ENCODE data around the gene YY1.
"Not testable (repeated sequence)": the region's sequence is repeated elsewhere in the genome, so short reads cannot be mapped to it uniquely, and the experiment has no call there.

YY1 gene

DNA sequence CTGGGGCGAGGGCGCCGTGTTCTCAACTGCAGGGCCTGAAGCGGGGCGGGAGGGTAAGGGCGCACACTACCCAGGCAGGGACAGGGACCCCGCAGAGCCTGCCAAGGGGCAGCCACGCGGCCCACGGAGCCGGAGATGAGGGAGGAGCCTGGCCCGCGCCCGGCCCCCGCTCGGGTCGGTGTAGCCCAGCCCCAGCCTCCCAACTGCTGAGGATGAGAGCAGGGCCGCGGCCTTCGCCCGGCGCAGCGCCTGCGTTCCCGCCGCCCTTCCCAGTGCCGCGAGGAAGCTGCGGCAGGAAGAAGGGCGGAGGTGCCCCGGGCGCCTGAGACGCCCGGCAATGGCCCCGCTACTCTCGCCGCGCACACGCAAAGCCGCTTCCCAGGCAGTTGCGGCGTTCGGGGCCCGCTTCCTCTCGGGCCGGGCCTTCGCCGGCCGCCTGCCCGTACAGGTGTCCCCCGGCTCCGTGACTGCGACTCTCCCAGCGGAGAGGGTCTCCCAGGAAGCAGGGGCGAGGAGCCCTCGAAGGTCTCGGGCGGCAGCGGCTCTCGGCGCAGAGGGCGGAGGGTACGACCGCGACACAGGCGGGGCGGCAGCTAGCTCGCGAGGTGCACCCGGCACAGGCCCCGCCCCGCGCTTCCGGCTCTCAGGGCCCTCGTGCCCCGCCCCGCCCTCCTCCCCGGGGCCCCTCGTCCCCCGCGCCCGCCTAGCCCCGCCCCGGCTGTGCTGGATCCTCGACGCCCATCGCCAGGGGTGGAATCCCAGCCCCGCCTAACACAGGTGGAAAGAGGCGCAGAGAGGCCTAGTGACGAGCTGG, 24.8 kb upstream of the YY1 start:
- peak; percentile 68 for DNase-seq (ENCODE audit: low read depth)

DNA sequence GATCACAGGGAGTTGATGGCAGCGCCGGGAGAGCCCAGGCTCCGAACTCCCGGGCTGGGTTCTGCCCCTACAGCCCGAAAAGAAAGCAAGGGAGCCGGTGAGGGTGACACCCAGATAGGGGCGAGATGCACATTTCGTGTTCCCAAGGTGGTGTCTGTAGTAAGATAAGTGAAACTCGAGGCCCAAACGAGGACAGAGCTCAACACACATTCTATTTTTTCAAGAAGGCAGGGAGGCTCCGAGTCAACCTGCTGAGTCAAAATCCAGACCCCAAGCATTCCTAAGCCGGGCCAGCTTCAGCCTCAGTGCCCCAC, 24.2 kb upstream of the YY1 start:
- DNase-seq (ENCODE audit: low read depth): no peak

DNA sequence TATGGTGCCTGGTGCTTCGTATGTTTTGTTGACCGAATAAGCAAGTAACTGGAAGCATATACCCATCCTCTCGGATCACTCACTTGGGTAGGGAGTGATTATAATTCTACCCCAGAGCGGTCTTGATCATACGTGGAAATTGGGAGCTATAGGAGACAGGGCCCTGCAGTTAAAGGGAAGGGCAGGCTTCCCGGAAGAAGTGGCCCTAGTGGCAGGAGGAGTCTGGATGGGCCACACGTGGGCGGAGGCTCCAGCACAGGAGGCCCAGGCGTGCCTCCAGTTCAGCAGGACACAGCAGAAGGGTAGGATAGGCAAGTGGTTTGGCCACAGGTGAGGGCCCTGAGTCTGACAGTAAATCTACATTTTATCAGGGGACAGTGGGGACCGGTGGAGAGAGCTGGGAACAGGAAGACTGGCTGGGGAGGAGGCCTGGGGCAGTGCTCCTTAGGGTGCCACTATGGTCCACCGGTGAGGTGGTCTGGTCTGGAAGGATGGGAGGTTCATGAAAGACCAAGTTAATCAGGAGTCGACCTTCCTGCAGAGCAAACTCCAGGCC, 23.5 kb upstream of the YY1 start:
- no peak for DNase-seq (ENCODE audit: low read depth)

DNA sequence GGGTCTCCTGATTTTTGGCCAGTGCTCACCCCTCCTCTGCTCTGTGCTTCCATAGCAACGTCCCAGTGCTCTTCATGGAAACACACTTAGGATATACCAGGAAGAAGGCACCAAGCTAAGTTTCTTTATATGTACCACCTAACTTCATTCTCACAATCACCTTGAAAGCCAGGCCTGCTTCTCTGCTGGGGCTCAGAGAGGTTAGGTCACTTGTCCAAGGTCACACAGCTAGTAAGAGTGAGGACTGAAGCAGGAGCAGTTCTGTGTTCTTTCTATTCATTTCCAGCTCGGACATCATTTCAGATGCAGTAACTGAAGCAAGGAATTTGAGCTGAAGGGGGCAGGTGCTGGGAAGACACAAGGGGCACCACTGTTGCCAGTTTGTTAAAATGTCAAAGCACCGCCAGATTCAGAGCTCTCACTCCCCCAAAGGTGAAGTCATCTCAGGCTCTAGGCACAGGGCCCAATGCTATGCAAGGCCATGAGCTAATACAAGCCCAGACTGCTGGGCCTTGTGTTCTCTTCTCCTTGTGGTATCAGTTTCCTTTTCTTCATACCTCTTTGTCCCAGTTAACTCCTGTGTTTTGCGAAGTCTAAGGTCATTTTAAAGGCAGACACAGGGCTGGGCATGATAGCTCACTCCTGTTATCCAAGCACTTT, 19.7 kb upstream of the YY1 start:
- DNase-seq (ENCODE audit: low read depth): no peak

DNA sequence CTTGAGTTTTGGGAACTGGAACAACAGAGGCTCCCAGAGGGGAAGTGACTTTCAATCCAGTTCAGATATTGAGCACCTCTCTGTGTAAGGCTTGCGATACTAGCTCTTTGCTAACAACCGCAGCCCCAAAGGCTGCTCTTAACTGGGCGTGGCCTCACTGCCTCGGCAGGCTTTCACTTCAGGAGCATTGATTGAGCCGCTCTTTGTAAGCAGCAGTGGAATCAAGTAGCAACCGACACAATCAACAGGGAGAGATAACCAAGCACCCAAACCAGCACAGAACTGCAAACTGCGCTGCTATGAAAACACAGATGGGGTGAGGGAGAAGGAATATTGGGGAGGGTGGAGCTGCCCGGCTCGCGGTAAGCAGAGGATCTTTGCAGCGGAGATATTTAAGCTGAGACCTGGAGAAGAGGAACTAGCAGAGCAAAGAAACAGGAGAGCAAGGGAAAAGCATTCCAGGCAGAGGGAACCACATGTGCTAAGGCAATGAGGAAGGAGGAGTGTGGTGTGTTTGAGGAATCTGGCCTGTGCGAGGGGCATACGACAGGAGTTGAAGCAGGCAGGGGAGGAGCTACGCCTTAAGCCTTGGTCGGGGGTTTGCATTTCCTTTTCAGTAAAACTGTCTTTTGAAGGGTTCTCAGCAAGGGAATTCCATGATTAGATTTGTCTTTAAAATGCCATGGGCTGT, 17.3 kb upstream of the YY1 start:
- peak; percentile 33 for DNase-seq (ENCODE audit: low read depth)

DNA sequence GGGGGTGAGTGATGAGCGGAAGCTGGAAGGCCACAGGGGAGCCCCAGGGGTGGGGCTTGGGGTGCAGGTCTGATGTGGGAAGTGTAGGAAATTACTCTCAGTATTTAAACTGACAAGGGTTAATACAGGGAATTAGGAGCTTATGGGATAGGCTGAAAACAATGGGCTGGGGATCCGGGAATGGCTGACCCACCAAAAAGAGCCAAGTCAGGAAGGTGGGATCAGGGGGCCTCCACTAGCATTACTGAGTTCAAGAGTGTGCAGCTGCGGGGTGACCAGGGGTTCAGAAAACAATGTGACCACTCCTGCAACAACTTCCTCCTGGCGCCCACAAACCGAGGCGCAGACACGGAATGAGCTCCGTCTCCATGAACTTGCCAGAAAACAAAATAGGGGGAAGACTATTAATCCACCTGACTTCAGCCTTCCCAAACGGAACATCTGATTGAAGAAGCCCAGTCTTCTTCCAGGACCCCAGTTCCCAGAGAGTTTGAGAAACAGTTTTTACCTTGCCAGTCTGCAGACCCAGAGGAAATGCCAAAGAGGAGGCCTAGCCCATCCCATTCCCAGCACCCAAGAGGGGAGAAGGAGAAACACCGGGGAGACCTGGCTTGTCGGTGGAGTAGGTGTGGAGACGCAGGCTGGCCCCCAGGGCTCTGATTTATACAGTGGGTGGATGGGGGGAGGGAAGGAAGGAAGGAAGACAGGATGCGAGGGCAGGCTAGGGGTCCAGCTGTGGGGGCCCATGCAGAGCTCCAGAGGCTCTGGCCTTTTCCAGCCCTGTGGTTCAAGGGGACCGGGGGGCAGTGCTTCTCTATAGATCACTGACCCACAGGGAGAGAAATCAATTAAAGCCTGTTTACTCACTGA, 16.5 kb upstream of the YY1 start:
- no peak for DNase-seq (ENCODE audit: low read depth)

DNA sequence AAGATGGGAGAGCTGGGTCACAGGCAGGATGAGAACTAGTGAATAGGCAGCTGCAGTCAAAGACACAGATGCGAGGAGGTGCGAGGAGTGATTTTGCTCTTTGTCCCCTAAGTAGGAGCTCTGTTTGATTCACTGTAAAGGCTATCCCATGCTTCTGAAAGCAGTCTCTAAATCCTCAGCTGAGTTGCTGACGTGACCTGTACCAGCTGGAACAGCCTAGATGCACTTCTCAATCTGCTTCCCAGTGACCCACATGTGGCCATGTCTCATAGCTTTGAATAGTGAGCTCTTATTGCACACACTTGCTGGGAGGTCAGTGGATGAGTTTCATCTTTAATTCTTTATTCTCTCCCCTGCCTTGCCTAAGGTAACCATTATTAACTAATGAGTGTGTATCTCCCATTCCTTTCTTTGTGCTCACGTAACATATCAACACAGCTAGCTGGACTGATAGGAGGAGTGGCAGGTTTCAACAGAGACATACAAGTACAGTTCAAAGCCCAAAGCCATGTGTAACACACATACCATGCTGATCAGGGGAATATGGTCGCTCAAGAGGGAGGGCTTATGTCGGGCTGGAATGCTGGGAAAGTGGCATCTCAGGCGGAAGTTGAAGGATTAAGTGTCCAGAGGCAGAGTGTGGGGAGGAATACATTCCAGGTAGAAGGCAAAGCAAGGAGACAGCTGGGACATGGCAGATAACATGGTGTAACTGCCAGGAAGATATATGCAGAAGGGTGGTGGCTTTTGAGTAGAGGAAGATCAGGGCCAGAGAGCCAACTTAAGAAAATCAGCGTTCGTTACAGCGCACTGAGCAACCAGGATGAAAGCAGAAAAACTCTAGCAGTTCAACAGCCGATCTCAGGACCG, 15.4 kb upstream of the YY1 start:
- DNase-seq (ENCODE audit: low read depth): no peak

DNA sequence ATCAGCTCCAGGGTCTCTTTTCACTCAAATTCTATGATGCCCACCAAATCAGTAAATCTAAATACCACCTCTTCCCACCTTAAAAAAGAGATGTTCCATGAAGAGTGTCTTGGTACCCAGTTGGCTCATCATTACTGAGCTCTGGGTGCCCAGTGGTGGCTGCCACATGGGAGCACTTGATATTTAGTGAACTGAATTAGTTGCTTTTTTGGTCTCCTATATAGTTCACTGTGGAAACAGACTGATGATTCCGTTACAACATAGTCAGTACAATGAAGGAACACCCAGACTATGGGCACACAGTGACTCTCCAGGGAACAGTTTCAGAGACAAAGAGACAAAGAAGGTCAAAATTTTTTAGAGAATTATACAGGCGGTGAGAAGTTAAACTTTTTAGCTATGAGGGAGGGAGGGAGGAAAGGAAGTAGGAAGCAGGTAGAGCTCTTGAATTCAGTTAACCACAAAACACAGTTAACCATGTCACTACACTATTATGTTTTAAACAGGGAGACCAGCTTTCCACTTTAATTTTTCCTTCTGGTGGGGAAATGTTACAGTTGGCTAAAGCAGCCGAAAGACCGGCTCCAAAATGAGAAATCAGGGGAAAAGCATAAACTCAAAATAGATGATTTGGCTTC, 14.6 kb upstream of the YY1 start:
- DNase-seq (ENCODE audit: low read depth): no peak

DNA sequence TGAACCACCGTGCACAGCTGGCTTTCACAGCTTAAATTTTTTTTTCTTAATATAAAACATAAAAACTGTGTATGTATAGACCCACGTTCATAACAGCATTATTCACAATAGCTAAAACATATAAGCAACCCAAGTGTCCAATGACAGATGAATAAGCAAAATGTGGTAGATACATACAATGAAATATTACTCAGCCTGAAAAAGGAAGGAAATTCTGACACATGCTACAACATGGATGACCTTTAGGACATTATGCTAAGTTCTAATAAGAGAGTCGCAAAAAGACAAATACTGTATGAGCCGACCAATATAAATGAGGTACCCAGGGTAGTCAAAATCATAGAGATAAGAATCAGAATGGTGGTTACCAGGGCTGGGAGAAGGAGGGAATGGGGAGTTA, 13.8 kb upstream of the YY1 start:
- no peak for DNase-seq (ENCODE audit: low read depth)

DNA sequence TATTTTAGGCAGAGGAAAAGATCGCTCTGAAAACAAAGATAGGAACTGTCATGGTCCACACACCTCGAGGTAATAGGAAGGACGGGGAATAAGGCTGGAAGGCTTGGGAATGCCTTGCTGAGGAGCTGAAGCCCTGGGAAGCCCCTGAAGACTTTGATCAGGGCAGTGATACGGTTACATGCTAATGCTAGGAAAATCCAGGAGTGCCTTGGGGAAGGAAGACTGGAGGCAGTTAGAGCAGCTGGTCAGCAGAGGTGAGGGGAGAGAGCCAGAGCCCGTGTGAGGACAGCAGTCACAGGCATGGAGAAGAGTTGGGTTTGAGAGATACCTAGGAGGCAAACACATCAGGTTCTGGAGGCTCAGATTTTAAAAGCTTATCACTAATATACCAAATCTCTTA, 8.6 kb upstream of the YY1 start:
- DNase-seq (ENCODE audit: low read depth): no peak

DNA sequence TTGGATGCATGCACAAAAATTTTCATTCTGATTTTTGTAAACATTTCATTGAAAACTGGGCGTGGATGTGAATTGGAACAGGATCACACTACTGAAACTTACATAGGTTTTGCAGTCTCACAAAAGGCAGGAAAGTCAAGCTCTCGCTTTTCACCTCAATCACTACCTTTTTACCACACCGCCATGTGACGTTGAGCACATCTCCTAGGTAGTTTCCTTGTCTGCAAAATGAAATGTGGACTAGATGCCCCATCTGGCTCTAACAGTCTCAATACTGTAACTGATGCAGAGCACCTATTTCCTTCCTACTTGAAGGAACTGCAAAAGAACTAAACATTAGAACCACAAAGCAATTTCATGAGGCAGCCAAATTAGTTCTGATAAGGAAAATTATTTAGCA, 4.4 kb upstream of the YY1 start:
- DNase-seq (ENCODE audit: low read depth): no peak

DNA sequence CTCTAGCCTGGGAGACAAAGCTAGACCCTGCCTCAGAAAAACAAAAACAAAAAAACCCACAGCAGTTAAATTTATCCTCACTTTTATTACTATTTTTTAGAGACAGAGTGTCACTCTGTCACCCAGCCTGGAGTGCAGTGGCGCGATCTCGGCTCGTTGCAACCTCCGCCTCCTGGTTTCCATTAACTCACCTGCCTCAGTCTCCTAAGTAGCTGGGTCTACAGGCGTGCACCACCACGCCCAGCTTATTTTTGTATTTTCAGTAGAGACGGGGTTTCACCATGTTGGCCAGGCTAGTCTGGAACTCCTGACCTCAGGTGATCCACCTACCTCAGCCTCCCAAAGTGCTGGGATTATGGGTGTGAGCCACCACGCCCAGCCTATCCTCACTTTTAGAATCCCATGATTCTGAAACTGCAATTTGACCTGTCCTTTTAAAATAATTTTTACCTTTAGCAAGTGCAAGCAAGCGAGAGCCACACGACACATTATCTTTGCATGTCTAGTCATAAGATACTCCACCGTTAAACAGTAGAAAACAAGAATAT, 2.6 kb upstream of the YY1 start:
- not testable (repeated sequence) for DNase-seq (ENCODE audit: low read depth)

DNA sequence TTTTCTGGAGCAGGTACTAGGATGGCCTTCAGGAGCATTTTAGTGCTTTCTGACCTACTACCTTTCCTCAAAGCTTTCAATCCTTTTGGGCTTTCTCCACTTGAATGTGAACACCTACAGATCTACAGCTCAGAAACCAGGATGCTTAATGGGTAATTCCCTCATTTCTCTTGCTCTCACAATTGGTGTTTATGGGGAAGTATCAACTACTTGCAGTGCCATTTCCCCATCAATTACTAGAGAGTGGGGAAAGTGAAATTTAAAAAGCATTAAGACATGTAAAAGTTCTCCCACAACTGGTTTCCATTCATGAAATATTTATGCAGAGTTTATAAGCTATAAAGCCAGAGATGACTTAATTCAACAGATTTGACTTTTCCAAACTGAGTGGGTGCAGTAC, 2.1 kb upstream of the YY1 start:
- no peak for DNase-seq (ENCODE audit: low read depth)

DNA sequence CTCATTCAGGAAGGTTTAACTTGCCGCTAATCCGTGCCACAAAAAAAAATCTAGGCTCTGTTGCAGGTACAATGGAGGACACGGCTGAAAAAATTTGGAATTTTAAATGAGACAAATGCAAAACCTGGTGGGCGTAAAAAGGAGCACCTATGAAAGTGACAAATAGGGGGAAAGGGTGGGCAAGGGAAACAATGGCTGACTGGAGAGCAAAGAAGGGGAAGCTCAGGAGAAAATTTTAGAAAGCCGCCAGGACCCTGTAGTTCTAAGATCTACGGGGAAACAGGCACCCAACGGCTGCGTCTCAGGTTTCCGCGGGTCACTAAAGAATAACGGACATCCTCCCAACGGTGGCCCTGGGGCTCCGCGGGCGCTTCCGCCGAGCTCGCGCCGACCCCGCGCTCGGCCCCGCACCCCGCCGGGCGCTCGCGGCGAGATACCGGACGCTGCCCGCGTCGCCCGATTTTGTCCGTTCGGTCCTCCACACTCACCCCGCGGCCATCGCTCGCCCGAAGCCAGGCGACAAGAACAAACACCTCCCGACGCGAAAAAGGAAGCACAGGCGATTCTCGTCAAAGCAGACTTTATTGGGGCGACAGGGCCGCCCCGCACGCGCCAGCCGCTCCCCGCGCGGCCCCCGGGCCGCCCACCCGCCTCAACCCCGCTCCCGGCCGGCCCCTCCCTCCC, 1.1 kb upstream of the YY1 start:
- DNase-seq (ENCODE audit: low read depth): no peak

DNA sequence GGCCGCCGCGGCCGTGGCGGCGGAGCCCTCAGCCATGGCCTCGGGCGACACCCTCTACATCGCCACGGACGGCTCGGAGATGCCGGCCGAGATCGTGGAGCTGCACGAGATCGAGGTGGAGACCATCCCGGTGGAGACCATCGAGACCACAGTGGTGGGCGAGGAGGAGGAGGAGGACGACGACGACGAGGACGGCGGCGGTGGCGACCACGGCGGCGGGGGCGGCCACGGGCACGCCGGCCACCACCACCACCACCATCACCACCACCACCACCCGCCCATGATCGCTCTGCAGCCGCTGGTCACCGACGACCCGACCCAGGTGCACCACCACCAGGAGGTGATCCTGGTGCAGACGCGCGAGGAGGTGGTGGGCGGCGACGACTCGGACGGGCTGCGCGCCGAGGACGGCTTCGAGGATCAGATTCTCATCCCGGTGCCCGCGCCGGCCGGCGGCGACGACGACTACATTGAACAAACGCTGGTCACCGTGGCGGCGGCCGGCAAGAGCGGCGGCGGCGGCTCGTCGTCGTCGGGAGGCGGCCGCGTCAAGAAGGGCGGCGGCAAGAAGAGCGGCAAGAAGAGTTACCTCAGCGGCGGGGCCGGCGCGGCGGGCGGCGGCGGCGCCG, 381 bp downstream of the YY1 start:
- DNase-seq (ENCODE audit: low read depth): no peak

DNA sequence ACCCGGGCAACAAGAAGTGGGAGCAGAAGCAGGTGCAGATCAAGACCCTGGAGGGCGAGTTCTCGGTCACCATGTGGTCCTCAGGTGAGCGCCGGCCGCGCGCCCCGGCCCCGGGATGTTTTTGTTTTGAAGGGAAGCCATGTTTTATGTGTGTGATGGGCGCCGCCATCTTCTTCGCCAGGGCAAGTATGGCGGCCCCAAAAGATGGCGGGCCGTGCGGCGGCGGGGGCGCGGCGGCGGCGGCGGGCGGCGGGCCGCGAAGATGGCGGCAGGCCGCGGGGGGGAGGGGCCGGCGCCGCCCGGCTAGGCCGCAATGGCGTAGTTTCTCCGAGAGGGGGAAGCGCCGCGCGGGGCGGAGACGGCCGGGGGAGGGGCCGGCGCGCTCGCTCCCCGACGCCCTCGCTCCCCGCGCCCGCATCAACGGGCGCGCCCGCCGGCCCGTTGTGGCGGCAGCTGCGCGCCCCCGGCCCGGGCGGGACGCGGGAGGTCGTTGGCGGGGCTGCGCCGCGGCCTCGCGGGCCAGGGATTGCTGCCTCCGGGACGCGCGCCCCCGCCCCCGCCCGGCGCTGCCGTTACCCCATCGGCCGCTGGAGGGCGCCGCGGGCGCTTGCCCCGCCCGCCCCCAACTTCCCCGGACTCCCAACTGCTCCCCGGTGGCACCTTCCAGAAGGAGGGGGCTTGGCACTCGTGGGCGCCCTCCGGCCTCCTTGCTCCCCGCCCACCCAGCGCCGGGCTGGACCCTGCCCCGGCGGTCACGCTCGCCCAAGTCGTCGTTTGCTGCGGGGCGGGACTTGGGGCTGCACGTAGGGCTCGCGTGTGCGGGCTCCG, 1.1 kb downstream of the YY1 start:
- DNase-seq (ENCODE audit: low read depth): peak; percentile 44

DNA sequence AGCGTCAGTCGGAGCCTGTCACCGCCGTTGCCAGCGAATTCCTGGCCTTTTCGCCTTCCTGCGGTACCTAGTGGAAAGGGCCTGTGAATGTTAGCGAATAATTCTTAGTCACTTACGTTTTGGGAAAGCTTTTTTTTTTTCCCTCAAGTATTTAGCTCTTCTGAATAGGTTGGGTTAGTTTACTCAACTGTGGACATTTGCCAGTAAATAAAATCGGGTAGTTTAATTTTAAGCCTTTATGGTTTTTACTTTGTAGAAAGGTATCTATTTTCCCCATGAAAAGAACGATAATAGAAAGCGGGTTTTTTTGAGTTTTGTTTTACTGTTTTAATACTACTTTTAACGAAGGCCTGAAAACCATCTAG, 1.7 kb downstream of the YY1 start:
- no peak for DNase-seq (ENCODE audit: low read depth)

DNA sequence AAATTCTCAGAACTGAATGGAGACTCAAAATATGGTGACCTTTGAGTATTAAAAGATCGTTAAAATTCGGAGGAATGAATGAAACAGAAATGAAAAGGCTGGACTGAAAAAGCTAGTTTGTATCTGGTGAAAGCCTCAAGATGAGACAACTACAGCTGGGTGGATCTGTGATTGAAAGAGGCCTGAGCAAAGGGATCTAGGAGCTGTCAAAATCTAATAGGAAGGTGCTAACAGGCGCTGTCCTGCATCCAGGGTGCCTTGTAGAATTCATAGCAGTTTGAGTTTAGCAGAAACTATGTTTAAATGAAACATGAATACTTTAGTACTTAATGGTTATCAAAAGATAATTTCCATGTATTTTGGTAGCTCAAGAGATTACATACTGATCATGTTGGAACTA, 2.3 kb downstream of the YY1 start:
- DNase-seq (ENCODE audit: low read depth): no peak

All from CMK (cell line).